B cell (primary cell): Measurements from ENCODE around the gene BRSK2. TPM values are rescaled to one million over a fixed set of nuclear protein-coding genes. Genes with fewer than 3 reads are reported as not detected.

Experiments used
- ATAC-seq: fragments of 200-7000 bp; cut with Tn5 transposase; one replicate; pipeline ENCODE4 v1.10.0; 2021; ENCODE audit warnings: low read depth, mild to moderate bottlenecking, moderate number of reproducible peaks, moderate library complexity
- CTCF ChIA-PET: fragments of 350-600 bp; sonication (Branson Sonifier 250); formaldehyde crosslinking; loops from one replicate; lab custom pipeline; 2021; ENCODE audit warnings: antibody characterized with exemption, inconsistent platforms; lab: Charles Lee
- POLR2A ChIA-PET: fragments of 350-600 bp; sonication (Branson Sonifier 250); formaldehyde crosslinking; loops from one replicate; lab custom pipeline; 2021; ENCODE audit warnings: antibody characterized with exemption; lab: Charles Lee
- DNase-seq: peaks from one replicate; pipeline ENCODE4 v3.0.0; 2013
- H2AFZ ChIP-seq: 2 replicates; pipeline ENCODE4 v1.6.1; 2012; ENCODE audit warnings: mild to moderate bottlenecking, low read depth, low read length; ENCODE audit not compliant: insufficient read depth, poor library complexity, severe bottlenecking
- H3K27ac ChIP-seq, 2 donors: 1 replicate in 1 of 2; 2 replicates in 1 of 2; pipeline ENCODE4 v1.5.1; 2012 to 2013; ENCODE audit warnings: low read length in 2 of 2, mild to moderate bottlenecking in 2 of 2, moderate library complexity in 1 of 2
- H3K27me3 ChIP-seq, 4 experiments: fragments of 200-600 bp in 1 of 4; sonication (generic) in 1 of 4; replicated peaks in 1 of 4; 1 replicate in 2 of 4; 2 replicates in 2 of 4; pipeline versions ENCODE4 v1.6.1 to v1.7.0; 2013 to 2016; ENCODE audit warnings: low read length in 3 of 4, mild to moderate bottlenecking in 2 of 4, mixed read lengths in 1 of 4, moderate library complexity in 1 of 4; ENCODE audit not compliant: insufficient read depth in 4 of 4, control insufficient read depth in 3 of 4; ENCODE audit errors: control extremely low read depth in 1 of 4
- H3K36me3 ChIP-seq, 2 experiments: replicated peaks in 1 of 2; 1 replicate in 1 of 2; 2 replicates in 1 of 2; pipeline versions ENCODE4 v1.6.1 to v1.7.1; 2013; ENCODE audit warnings: low read length in 1 of 2; ENCODE audit not compliant: insufficient read depth in 2 of 2, control insufficient read depth in 1 of 2; ENCODE audit errors: control extremely low read depth in 1 of 2, extremely low read depth in 1 of 2
- H3K4me1 ChIP-seq, 2 donors: fragments of 200-600 bp in 1 of 2; sonication (generic) in 1 of 2; 1 replicate in 1 of 2; 2 replicates in 1 of 2; pipeline versions ENCODE4 v1.5.1 to v1.6.1; 2013 to 2017; ENCODE audit warnings: low read length in 2 of 2; ENCODE audit not compliant: control insufficient read depth in 2 of 2, insufficient read depth in 2 of 2
- H3K4me2 ChIP-seq: replicated peaks from 2 replicates; pipeline ENCODE3; 2012; ENCODE audit warnings: mild to moderate bottlenecking, low read depth, low read length; ENCODE audit not compliant: poor library complexity, severe bottlenecking
- H3K4me3 ChIP-seq, 5 experiments: fragments of 200-600 bp in 1 of 5; sonication (generic) in 1 of 5; 1 replicate in 3 of 5; 2 replicates in 2 of 5; pipeline versions ENCODE4 v1.5.1 to v1.7.0; 2011 to 2016; ENCODE audit warnings: low read length in 4 of 5, mild to moderate bottlenecking in 4 of 5, low read depth in 2 of 5, control low read depth in 1 of 5, moderate library complexity in 1 of 5; ENCODE audit not compliant: insufficient read depth in 1 of 5; ENCODE audit errors: control extremely low read depth in 1 of 5, extremely low read depth in 1 of 5
- H3K79me2 ChIP-seq: fragments of 200-600 bp; sonication (generic); one replicate; pipeline ENCODE4 v1.6.0; 2016; ENCODE audit warnings: low read length; ENCODE audit not compliant: control insufficient read depth, insufficient read depth
- H3K9ac ChIP-seq: fragments of 200-600 bp; sonication (generic); 2 replicates; pipeline ENCODE4 v1.6.1; 2017; ENCODE audit warnings: mild to moderate bottlenecking, low read length, moderate library complexity
- H3K9me3 ChIP-seq, 3 donors: one replicate each; pipeline versions ENCODE4 v1.6.1 to v1.7.1; 2013; ENCODE audit warnings: low read length in 2 of 3; ENCODE audit not compliant: control insufficient read depth in 2 of 3, insufficient read depth in 1 of 3; ENCODE audit errors: control extremely low read depth in 1 of 3
- H4K20me1 ChIP-seq: 2 replicates; pipeline ENCODE4 v1.6.0; 2012; ENCODE audit warnings: mild to moderate bottlenecking, low read length; ENCODE audit not compliant: insufficient read depth, control insufficient read depth, poor library complexity, severe bottlenecking
- H3K27ac Mint-ChIP-seq: one replicate; pipeline ENCODE4 v1.8.0; 2021; ENCODE audit warnings: mixed read lengths
- H3K27me3 Mint-ChIP-seq: one replicate; pipeline ENCODE4 v1.8.0; 2021; ENCODE audit warnings: mixed read lengths
- H3K4me1 Mint-ChIP-seq: one replicate; pipeline ENCODE4 v1.8.0; 2021; ENCODE audit warnings: mixed read lengths
- H3K4me3 Mint-ChIP-seq: one replicate; pipeline ENCODE4 v1.8.0; 2021; ENCODE audit warnings: mixed read lengths
- H3K9me3 Mint-ChIP-seq: one replicate; pipeline ENCODE4 v1.8.0; 2022; ENCODE audit warnings: mixed read lengths; ENCODE audit not compliant: insufficient read depth
- CTCF ChIP-seq: fragments of 200-600 bp; IDR thresholded peaks from one replicate; pipeline ENCODE4 v1.8.0; 2022; ENCODE audit warnings: antibody characterized with exemption, mild to moderate bottlenecking
- EZH2 ChIP-seq: IDR thresholded peaks from 2 replicates; pipeline ENCODE4 v1.6.1; 2012; ENCODE audit warnings: borderline replicate concordance, low read depth, mild to moderate bottlenecking, moderate library complexity, low read length; ENCODE audit not compliant: insufficient read depth, poor library complexity, severe bottlenecking
- WGBS: methylation state at CpG from one replicate; pipeline ENCODE4 v1.1.5; 2013; ENCODE audit warnings: missing lambda C conversion rate; ENCODE audit not compliant: insufficient coverage; 5-methylcytosine and 5-hydroxymethylcytosine counted together
- intact Hi-C: fragments of 100-400 bp; cut with micrococcal nuclease; formaldehyde crosslinking; loops from one replicate; pipeline ENCODE4 v1.10.0; 2022
- polyA plus RNA-seq: library from polyadenylated mRNA; depleted of rRNA; stranded (reverse); fragments of >200 nt; gene quantifications from 2 replicates; pipeline ENCODE4 v1.2.3, GENCODE V29; 2012
- total RNA-seq, 2 donors: library from RNA; stranded (reverse); fragments of 120-200 nt in 1 of 2; gene quantifications; 1 replicate in 1 of 2; 2 replicates in 1 of 2; pipeline versions ENCODE4 v1.2.3 to v1.2.4, GENCODE V29; 2013 to 2022

Gene BRSK2
- total and polyA plus RNA-seq, 2 donors (not counting 1 experiment from before 2014, with no cell fraction given): 0.51 to 0.79 TPM

GRCh38 chr11:1390569-1391164 lies 933 bp downstream of the BRSK2 start:
- Histone ChIP-seq H3K4me2 (peak overlapping the region; percentile 65), H3K4me3 (peak overlapping the region in 1 of 5 experiments; percentile 12), H3K79me2 (no peaks in the 10 kb centered on the region), H3K9me3 (peaks cover 0 to 16% (median 0%) of the 10 kb centered on the region in 3 donors), H3K36me3 (no peaks in the 10 kb centered on the region), H3K4me1 (peaks cover 18 to 22% of the 10 kb centered on the region in 2 donors), H3K27me3 (peaks cover 0 to 42% (median 23%) of the 10 kb centered on the region in 4 experiments), H4K20me1 (no peaks in the 10 kb centered on the region), H3K27ac (no peak overlapping the region), H2AFZ (peak overlapping the region; percentile 28), H3K9ac (no peak overlapping the region)
- Mint-ChIP-seq H3K4me1 (peaks cover 24% of the 10 kb centered on the region), H3K27ac (no peak overlapping the region), H3K9me3 (no peaks in the 10 kb centered on the region), H3K27me3 (peaks cover 26% of the 10 kb centered on the region), H3K4me3 (peak overlapping the region; percentile 75)
- 4% methylated on average over 73 of the region's 73 CpGs for WGBS
- intact Hi-C loops: no loop called here
- DNase-seq (no peak), ATAC-seq (no peak)
- TF ChIP-seq EZH2 (peak; percentile 37), CTCF (no peak)
- POLR2A ChIA-PET: no interaction called here
- CTCF ChIA-PET: interaction anchor here (0.5 kb wide), 1 partner anchor 940 kb away, joined by 4 read pairs; no protein-coding TSS in a partner anchor
